ENCODE data around the gene GPS2.

DNA sequence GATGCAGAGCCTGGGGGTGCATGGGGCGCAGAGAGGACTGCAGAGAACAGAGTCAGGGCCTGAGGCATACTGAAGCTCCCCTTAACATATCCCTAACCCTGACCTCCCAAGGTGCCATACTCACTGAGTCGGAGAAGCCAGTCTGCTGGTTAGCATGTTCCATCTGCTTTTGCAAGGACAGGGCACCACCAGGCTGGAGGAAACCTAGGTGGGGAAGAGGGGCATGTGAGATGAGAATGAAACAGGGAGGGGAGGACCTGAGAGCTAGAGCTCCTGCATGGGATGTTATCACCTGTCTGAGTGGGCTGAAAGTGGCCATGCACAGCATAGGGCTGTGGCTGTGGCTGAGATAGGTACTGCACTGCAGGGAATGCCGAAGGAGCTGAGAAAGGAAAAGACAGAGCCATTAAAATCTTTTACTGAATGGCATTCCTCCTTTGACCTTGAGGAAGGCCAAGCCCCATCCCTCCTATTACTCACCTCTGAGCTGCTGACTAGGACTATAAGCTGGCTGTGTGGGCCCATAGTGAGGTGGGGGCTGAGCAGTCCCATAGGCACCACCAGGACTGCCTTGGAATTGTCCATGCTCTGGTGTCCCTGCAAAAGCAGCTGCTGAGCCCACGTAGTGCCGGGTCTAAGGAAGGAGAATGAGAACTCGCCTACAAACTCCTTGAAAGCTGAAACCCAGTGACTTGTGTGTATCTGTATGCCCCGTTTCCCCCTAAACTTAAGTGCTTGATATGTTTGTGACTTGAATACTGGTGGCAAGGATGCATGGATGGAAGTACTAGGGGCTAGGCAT lies 1.9 kb downstream of the GPS2 start:
- TF ChIP-seq, protein P1, sequence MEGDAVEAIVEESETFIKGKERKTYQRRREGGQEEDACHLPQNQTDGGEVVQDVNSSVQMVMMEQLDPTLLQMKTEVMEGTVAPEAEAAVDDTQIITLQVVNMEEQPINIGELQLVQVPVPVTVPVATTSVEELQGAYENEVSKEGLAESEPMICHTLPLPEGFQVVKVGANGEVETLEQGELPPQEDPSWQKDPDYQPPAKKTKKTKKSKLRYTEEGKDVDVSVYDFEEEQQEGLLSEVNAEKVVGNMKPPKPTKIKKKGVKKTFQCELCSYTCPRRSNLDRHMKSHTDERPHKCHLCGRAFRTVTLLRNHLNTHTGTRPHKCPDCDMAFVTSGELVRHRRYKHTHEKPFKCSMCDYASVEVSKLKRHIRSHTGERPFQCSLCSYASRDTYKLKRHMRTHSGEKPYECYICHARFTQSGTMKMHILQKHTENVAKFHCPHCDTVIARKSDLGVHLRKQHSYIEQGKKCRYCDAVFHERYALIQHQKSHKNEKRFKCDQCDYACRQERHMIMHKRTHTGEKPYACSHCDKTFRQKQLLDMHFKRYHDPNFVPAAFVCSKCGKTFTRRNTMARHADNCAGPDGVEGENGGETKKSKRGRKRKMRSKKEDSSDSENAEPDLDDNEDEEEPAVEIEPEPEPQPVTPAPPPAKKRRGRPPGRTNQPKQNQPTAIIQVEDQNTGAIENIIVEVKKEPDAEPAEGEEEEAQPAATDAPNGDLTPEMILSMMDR (conservative IDR thresholded peaks at IDR 0.05 in 1 of 2, IDR thresholded peaks at IDR 0.05 in 1 of 2; ENCODE audit: low read depth in 1 of 2, low read length in 2 of 2) = peak in 1 of 2 donors; percentile 12
- no peak for TF ChIP-seq EZH2 (IDR thresholded peaks at IDR 0.05; ENCODE audit: low read length, missing control alignments)
